CD4-positive, alpha-beta T cell treated with Interleukin-2 at 100 ng/mL for 4 hours (primary cell): ENCODE results near the gene MESD.

ENCODE experiments used
- DNase-seq: peaks from one replicate; pipeline ENCODE4 v3.0.0-alpha.2; 2020; ENCODE audit warnings: low spot score

MESD gene

GRCh38 chr15:80957976-80958375 is 31.6 kb downstream of the MESD start:
- DNase-seq, result no peak

- no peak for DNase-seq
These were observed 32.1 kb downstream of the MESD start for GRCh38 chr15:80957556-80957955.

- DNase-seq, result peak; percentile 56
These were observed 33.8 kb downstream of the MESD start for GRCh38 chr15:80955571-80956452.

GRCh38 chr15:80953953-80954778 is 35.5 kb downstream of the MESD start:
- no peak for DNase-seq

GRCh38 chr15:80953001-80953952 is 36.3 kb downstream of the MESD start:
- no peak for DNase-seq

- no peak for DNase-seq
These were observed 37.7 kb downstream of the MESD start for GRCh38 chr15:80951941-80952340.

GRCh38 chr15:80950291-80951078 is 39.1 kb downstream of the MESD start:
- DNase-seq, result no peak

GRCh38 chr15:80949756-80950155 is 39.9 kb downstream of the MESD start:
- DNase-seq, result no peak

GRCh38 chr15:80948651-80949292 is 40.8 kb downstream of the MESD start:
- no peak for DNase-seq

- no peak for DNase-seq
These were observed 43.0 kb downstream of the MESD start for GRCh38 chr15:80946576-80946975.

- DNase-seq, result no peak
These were observed 44.0 kb downstream of the MESD start for GRCh38 chr15:80945605-80946004.

- no peak for DNase-seq
These were observed 44.8 kb downstream of the MESD start for GRCh38 chr15:80944818-80945217.

GRCh38 chr15:80942746-80943565 is 46.7 kb downstream of the MESD start:
- DNase-seq, result no peak

- no peak for DNase-seq
These were observed 47.4 kb downstream of the MESD start for GRCh38 chr15:80942266-80942665.

GRCh38 chr15:80940851-80941250 is 48.8 kb downstream of the MESD start:
- DNase-seq, result no peak

- DNase-seq, result no peak
These were observed 49.3 kb downstream of the MESD start for GRCh38 chr15:80940331-80940730.

GRCh38 chr15:80939216-80939615 is 50.4 kb downstream of the MESD start:
- DNase-seq, result no peak

GRCh38 chr15:80937718-80938117 is 51.9 kb downstream of the MESD start:
- DNase-seq, result no peak

- DNase-seq, result no peak
These were observed 53.1 kb downstream of the MESD start for GRCh38 chr15:80936288-80937078.
